Fibroblast of villous mesenchyme (primary cell): Measurements from ENCODE around the gene DLGAP1. TPM values are rescaled to one million over a fixed set of nuclear protein-coding genes. Genes with fewer than 3 reads are reported as not detected.
"Not testable (repeated sequence)": the region's sequence is repeated elsewhere in the genome, so short reads cannot be mapped to it uniquely, and the experiment has no call there.

Experiments used
- DNase-seq: peaks from one replicate; pipeline ENCODE4 v3.0.0-alpha.2; 2010; ENCODE audit warnings: low read depth
- H3K4me3 ChIP-seq: 2 replicates; pipeline ENCODE4 v1.5.1; 2011; ENCODE audit warnings: low read depth, mild to moderate bottlenecking, low read length
- CTCF ChIP-seq: IDR thresholded peaks from 2 replicates; pipeline ENCODE4 v1.5.1; 2012; ENCODE audit warnings: low read depth, mild to moderate bottlenecking, low read length; ENCODE audit not compliant: insufficient read depth
- total RNA-seq: library from RNA; depleted of rRNA; stranded (reverse); fragments of >200 nt; gene quantifications from 2 replicates; pipeline ENCODE4 v1.2.3, GENCODE V29; 2012

The DLGAP1 gene
- total RNA-seq, 1 donor: 0.86 TPM

GRCh38 chr18:3653263-3653850, 801.8 kb downstream of the DLGAP1 start:
- H3K4me3 ChIP-seq: peak overlapping the region; percentile 1
- no peak for DNase-seq
- TF ChIP-seq CTCF: no peak

GRCh38 chr18:3652380-3653262, 802.5 kb downstream of the DLGAP1 start:
- peak overlapping the region; percentile 1 for H3K4me3 ChIP-seq
- peak; percentile 98 for DNase-seq
- TF ChIP-seq CTCF: peak; percentile 14

- DNase-seq: no peak
- no peak for TF ChIP-seq CTCF
- H3K4me3 ChIP-seq: no peak overlapping the region
Measured at GRCh38 chr18:3651266-3651665, 803.8 kb downstream of the DLGAP1 start.

GRCh38 chr18:3650521-3651042, 804.5 kb downstream of the DLGAP1 start:
- not testable (repeated sequence) for H3K4me3 ChIP-seq
- DNase-seq: peak; percentile 81

GRCh38 chr18:3649633-3650426, 805.3 kb downstream of the DLGAP1 start:
- H3K4me3 ChIP-seq: no peak overlapping the region
- DNase-seq: peak; percentile 82
- no peak for TF ChIP-seq CTCF

GRCh38 chr18:3649135-3649632, 805.9 kb downstream of the DLGAP1 start:
- peak; percentile 45 for DNase-seq
- H3K4me3 ChIP-seq: no peak overlapping the region
- no peak for TF ChIP-seq CTCF
